Measurements from ENCODE around the gene CACNA1I.

Gene CACNA1I

DNA sequence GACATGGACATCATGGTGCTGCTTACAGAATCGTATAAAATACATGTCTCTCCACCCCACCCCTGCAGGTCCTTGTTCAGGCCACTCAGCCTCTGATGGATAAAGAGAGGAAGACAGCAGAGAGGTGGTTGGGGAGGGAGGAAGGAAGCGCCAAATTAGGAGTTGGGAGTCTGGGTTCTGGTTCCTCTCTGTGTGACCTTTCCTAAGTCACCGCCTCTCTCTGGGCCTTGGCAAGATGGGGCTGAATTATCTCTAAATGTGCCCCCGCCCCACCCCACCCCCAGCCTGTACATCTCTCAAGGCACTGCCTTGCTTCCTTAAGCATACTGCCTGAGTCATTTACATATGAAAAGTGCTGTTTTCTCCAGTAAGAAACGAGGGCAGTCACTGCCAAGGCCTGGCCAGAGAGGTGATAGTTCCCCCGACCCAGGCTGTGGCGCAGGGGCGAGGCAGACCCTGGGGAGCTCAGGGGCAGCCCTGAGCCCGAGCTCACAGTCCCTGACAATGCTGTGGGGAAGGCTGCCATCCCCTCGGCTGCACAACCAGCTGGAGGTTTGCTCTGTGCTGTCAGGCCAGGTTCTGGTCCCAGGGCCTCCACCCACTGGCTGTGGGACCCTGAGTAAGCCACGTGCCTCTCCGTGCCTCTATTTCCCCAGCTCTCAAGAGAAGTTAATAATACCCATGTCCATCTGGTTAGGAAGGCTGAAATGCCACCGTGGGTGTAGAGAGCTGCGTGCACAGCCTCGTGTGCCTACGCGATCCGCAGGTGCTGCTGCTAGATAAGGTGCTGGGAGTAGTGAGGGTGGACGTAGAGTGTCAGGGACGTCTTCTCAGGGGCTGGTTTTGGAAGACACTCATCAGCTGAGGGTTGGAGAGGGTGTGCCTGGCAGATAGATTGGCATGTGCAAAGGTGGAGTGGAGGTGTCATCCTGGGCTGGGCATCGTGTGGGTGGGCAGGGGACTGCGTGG, 55.3 kb downstream of the CACNA1I start:
- no peak for DNase-seq

DNA sequence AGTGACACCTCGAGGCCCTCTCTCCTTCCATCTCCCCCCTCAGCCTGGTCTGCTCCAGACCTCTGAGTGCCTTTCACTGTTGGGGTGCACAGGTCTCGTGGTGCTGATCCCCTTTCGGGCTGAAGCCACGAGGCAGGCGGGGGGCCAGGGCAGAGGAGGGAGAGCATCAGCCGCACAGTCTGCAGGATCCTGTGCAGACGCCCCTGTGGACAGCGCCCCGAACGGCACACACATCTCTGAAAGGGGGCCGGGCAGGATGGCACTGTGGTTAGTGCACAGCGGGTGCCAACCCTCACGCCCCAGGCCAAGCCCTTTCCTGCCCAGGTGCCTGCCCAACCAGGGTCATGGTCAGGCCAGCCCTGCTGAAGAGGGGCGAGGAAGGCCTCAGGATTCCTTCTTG, 56.7 kb downstream of the CACNA1I start:
- DNase-seq, result no peak

DNA sequence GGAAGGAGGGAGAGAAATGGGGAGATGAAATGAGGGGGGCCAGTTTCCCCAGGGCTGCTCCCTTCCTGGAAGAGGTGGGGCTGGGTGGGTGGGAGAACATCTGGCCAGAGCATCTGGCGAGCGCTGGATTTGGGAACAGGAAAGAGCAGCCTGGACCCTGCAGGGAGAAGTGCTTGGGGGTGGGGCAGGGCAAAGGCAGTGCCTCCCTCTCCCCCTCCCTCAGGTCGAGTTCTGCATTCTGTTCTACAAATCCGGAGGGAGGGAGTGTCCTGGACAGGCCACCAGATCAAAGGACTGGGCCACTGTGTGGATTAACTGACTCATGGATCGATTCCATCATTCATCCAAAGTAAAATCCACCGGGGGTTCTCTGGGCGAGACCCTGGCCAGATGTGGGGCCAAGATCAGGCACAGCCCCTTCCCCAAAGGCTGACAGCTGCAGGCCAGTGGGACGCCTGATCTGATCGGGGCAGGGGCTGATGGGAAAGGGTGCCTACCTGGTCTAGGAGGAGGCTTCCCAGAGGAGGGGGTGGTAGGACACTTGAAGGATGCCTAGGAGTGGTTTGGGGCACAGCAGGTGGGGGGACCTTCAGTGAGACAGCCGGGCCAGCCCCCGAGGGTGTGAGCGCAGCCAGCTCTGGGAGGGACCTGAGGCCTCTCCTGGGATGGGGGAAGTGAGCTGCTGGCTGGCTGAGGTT, 57.5 kb downstream of the CACNA1I start:
- DNase-seq, result no peak

DNA sequence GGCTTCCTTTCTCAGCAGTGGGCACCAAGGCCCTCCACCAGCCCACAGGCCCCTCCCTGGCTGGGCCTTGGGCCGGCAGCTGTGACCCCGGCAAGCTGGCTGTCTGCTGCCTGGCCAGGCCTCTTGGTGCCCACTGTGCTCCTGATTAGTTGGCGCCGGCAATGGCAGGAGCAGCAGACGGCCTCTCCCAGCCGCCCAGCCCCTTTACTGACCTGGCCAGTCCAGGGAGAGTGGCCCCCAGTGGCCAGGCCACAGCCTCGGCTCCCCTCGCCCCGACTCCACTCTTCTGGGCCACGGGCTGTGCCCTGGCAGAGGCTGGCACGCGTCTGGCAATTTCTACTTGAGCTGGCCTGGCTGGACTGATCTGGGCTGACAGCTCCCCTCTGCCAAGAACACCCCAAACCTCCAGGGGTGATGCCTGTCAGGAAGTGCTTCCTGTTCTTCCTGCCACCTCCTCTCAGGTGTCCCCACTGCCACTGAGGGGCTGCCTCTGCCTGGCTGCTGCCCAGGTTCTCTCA, 58.1 kb downstream of the CACNA1I start:
- DNase-seq, result no peak

DNA sequence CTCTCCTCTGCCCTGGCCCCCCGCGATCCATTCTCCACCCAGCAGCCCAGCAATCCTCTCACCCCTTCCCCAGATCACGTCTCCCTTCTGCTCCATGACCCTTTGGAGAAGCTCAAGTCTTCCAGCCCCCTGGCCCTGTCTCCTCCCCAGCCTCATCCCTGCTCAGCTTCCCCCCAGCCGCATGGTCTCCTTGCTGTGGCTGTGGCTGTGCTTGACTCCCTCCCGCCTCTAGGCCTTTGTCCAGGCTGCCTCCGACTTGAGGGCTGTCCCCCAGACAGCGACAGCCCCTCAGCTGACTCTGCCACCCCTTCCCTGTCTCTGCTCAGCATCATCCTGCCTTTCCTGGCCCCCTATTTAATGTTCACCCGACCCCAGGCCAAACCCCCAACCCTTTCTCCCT, 59.3 kb downstream of the CACNA1I start:
- DNase-seq, result no peak

DNA sequence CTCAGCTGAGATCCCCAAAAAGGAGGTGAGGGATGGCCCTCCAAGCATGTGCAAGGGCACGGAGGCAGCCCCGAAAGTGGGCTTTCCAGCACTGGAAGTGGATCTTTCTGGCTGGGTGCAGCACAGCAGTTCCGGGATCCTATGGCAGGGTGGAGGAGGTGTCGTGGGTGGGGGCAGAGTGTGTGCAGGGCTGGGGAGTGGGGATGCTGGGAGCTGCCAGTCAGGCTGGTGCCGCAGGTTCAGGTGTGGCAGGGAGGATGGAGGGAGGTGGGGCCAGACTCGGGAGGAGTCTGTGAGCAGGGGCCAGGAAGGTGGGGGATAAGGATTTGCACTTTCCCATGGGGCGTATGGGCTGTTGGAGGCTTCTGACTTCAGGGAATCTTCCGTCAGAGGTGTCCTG, 60.2 kb downstream of the CACNA1I start:
- DNase-seq, result no peak

DNA sequence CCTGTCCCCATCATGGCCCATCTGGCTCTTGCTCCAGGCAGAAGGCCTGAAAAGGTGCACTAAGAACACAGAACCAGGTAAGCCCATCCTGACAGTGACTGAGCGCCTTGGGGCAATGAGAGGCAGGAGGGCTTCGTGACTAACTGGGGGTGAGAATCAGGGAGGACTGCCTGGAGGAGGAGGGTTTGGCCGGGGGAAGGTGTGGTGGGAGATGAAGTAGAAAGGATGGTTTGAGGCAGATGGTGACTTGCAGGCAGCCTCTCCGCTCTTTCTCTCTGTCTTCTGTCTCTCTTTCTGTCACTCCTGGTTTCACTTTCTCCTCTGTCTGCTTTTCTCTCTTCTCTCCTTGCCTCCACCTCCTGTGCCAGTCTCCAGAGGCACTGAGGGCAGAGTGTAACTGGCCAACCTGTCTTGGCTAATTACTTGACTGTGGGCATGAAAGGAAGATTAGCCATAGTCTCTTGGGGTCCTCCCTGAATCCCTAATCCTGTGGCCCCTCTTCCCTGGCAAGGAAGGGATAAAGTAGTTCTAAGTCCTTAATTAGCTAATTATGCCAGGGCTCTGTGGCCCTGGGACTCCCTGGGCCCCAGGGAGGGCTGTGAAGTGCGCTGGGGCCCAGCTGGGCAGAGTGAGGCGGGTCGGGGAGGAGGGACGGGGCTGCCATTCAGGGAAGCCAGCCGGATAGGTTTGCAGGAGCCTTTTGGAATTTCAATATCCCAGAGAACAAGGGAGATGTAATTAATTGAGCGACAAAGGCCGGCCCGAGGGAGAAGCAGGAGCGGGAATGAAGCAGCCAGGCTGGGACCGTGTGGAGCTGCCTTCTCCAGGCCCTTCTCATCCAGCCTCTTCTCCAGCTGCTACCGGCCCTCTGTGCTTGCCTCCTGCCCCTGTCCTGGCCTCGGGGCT, 61.1 kb downstream of the CACNA1I start:
- DNase-seq, result no peak

DNA sequence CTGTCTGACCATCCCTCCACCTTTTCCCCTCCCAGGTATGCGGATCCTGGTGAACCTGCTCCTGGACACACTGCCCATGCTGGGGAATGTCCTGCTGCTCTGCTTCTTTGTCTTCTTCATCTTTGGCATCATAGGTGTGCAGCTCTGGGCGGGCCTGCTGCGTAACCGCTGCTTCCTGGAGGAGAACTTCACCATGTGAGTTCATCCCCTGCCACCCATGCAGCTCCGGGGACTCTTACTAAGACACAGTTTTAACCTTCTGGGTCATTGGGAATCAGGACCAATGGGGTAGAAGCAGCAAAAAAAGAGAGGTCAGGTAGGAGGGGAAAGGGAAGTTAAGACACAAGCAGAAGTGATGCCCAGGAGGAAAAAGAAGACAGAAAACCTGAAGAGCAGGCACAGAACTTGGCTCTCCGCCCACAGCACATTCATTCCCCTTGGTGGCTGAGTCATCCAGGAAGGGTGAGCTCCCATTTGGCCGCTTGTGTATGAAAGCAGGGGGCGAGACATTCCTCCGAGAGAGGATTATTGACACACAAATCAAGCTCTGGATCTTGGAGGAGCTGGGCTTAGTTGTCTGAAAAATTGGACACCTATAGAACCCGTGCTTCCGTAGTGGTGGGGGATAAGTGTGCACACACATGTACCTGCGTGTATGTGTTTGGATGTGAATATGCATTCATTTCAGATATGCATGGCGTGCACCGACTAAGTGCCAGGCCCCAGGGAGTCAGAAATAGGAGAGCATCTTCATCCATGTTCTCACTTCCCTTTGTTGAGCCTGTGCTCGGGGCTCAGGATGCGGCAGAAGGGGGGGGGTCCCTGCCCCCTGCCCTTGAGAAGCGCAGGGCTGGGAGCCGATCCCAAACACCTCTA, 64.2 kb downstream of the CACNA1I start:
- peak; percentile 41 to 52 (median 51) for DNase-seq

DNA sequence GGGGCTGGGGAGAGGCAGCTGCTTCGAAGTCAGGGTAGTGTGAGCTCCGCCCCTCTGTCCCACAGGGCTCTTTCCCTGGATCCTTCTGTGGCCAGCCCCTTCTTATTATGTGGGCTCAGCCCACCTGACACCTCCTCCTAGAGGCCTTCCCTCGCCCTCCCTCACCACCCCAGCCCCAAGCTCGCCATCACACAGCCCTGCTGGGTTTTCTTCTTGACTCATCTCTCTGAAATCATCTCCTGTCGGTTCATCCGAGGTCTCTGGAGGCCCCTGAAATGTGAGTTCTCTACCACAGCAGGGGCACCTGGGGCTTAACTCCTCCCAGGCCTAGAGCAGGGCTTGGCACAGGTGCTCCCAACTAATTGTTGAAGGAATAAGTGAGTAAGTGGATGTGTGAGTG, 65.2 kb downstream of the CACNA1I start:
- no peak for DNase-seq

DNA sequence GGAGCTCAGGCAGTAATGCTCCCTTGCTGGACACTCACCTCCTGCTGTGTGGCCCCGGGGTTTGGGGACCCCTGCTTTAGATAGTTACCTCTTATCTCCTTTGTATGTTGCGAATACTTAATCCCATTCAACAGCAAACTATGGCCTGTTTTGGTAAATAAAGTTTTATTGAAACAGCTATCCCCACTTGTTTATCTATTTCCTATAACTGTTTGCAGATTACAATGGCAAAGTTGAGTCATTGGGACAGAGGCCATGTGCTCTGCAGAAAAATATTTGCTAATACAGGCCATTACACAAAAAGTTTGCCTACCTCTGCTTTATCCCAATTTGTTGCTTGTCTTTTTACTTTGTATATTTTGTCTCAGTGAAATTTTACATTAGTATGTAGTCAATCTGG, 68.4 kb downstream of the CACNA1I start:
- no peak for DNase-seq

DNA sequence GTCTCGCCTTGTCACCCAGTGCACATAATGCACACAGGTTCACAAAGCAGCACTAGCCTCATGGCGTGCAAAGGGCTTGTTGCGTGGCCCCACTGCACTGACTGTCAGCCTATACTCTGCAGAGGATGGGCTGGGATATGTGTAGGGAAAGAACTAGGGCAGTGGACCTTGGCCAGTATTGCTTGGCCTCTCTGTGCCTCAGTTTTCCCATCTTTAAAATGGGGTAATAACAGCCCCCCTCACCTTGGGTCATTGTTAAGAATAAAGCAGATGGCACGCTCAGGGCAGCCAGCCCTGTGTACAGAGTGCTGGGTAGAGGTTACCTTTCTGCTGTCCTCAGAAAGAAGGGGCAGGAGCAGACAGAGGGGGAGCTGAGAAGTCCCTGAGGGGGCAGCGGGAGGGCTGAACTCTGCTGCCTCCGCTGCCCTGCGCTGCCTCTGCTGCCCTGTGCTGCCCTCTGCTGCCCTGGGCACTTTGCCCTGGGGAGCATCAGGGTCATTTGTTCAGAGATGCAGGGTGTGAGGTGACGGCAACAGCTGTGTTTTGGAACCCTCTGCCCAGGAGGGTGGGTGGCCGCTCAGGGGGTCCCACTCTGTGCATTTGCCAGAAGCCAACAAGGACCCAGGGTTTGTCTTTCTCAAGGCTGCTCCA, 71.2 kb downstream of the CACNA1I start:
- DNase-seq, result no peak

DNA sequence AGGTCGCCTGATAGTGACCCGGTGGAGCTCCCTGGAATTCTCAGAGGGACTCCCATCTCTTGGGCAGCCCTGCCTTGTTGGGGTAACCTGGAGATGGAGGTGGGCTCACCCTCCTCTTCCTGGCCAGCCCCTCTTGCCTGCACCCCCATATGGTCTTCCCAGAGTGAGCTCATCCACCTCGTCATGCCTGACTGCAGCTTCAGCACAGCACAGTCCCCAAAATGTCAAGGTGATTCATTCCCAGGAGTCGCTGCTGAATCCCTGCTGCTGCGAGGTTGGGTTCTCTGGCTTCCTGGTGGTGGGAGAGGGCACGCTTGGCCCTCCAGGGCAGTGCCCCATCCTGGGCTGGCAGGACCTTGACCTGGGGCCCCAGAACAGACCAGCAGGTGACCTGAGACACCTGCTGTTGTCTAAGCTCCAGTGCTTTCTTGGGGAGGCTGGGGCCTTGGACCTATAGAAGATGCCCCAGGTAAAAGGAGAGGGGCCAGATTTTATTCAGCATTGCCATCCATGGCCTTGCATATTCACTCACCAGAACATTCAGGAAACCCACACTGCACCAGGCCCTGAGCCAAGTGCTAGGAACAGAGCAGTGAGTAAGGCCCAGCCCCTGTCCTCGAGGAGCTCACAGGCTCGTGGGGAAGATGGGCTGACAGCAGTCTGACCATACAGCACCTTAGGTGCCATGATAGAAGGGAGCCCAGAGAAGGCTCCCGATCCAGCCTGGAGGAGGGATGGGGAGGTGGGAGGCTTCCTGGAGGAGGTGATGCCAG, 72.9 kb downstream of the CACNA1I start:
- DNase-seq, result no peak

DNA sequence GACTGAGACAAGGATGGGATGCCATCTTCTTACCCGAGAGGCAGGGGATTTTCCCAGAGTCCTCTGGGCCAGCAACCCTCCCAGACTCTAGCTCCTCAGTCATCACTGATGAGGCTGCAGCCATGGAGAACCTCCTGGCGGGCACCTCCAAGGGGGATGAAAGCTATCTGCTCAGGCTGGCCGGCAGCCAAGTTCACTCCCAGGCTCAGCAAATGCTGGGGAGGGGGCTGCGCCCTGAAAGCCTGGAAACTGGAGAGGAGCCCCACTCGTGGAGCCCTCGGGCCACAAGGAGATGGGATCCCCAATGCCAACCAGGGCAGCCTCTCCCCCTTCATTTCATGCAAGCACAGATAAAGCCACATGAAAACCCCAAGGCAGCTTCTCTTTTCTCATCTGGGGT, 75.0 kb downstream of the CACNA1I start:
- no peak for DNase-seq

DNA sequence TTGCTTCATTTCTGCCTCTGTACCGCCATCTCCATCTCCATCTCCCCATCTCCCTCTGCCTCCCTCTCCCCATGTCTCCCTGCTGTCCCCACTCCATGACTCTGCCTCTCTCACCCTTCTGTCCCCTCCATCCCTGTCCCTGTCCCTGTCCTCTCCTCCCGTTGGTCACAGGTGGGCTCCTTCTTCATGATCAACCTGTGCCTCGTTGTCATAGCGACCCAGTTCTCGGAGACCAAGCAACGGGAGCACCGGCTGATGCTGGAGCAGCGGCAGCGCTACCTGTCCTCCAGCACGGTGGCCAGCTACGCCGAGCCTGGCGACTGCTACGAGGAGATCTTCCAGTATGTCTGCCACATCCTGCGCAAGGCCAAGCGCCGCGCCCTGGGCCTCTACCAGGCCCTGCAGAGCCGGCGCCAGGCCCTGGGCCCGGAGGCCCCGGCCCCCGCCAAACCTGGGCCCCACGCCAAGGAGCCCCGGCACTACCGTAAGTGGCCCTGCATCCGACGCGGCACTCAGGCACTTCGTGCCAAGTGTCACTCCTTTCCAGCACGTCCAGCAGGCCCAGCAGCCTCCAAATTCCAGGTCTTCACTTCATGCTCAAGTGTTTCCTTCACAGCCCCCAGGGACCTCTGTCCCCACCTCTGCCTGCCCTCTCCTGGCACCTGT, 76.0 kb downstream of the CACNA1I start:
- DNase-seq, result no peak

DNA sequence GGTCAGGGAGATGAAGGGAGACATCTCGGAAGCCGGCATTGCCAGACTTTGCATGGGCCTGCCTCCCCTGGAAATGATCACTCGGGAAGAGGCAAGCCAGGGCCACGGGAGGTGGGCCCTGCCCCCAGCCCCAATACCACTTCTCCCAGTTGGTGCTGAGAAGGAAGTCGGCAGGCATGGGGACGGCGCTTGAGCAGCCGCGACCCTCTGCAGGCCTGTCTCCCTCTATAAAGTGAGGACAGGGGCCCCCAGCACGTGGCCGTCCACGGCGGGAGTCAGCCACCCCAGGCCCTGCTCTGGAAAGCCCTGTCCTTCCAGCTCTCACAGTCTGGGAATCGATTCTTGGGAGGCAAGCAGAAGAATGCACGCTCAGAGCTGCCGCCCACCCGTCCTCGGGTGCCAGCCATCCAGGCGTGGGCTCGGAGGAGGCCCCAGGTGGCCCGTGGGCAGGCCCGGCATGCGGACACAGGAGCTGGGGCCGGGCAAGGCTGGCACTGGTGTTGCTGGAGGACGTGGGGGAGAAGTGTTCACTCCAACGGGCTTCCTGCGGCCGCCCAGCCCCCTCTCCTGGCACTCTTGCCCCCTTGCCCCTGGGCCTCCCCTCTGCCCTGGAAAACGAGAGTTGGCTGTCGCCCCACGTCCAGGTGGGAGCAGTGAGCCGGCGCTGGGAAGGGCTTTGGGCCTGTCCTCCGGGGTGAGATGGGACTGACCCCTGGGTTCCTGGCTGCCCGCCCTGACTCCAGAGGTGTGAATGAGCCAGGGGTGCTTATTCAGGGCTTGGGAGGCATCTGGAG, 77.5 kb downstream of the CACNA1I start:
- no peak for DNase-seq

DNA sequence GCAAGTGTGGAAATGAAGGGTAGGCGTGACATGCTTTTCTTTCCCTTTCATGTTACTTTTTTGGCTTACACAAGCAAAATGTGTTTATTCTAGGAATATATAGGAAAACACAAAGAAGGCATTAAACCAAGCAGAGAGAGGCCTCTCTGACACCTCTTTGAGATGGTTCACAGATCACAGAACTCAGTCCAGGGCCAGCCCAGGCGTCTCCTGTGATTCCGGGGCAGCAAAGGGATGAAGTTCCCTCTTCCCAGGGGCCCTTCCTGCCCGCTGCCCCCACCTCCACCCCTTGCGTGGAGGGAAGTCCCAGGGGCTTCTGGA, 78.0 kb downstream of the CACNA1I start:
- DNase-seq, result no peak

DNA sequence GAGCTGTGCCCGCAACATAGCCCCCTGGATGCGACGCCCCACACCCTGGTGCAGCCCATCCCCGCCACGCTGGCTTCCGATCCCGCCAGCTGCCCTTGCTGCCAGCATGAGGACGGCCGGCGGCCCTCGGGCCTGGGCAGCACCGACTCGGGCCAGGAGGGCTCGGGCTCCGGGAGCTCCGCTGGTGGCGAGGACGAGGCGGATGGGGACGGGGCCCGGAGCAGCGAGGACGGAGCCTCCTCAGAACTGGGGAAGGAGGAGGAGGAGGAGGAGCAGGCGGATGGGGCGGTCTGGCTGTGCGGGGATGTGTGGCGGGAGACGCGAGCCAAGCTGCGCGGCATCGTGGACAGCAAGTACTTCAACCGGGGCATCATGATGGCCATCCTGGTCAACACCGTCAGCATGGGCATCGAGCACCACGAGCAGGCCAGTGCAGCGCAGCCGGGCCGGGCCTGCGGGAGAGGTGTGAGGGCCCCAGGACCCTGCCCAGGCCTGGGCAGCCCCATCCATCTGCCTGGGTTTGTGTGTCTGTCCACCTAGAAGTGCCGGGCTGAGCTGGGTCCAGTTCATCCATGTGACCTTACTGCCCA, 79.0 kb downstream of the CACNA1I start:
- DNase-seq, result no peak

DNA sequence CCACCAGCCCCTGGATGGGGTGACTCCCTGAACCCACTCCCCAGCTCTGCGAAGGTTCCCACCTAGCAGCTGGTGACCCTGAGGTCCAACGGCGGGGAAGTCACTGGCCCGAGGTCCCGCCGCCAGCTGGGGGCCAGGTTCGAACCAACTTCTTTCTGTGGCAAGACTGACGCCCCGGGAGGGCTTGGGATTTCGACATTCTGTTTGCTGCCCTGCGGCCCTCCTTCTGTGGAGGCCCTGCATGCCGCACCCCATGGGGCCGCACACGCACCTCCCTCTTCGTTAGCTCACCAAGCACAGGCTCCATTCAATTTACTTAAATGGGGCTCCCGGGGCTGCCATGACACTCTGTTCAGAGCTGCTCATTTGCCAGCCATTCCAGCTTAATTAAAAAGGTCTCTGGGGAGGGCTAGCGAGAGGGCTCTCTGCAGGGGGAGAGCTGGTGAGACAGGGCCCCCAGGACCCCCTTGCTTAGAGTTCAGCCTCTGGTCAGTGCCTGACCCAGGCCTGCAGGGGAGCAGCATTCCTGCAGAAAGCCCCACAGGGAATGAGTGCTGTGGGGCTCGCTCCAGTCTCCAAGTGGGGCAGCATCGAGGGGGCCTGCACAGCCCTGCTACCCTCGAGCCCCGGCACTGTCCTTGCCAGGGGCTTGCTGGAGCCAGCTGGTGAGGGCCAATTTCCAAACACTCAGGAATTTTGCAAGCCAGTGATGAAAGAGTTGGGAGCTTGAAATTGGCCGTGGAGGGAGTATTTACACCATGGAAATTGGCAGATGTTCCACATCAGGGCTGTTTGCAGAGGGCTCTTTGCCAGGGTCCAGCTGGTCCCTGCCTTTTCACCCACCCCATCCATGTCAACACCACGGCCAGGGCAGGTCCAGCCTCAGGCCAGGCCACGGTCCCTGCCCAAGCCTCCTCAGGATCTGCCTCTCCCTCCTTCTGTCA, 80.8 kb downstream of the CACNA1I start:
- DNase-seq, result no peak

All from suppressor macrophage treated with lipopolysaccharide for 1 hour (primary cell).